Panc1 (cell line): Measurements from ENCODE around the gene NOTUM.

Experiments used
- POLR2AphosphoS5 ChIP-seq: IDR thresholded peaks from 2 replicates; pipeline ENCODE4 v1.6.1; 2012; ENCODE audit warnings: mild to moderate bottlenecking, low read depth, low read length, moderate library complexity
- SIN3A ChIP-seq: IDR thresholded peaks from 2 replicates; pipeline ENCODE4 v1.6.1; 2012; ENCODE audit warnings: low read depth, mild to moderate bottlenecking, low read length, moderate library complexity, borderline replicate concordance; ENCODE audit not compliant: insufficient read depth
- TF ChIP-seq, protein P1 (sequence below): fragments of 450-650 bp; IDR thresholded peaks from 2 replicates; pipeline ENCODE4 v1.5.1; 2017; ENCODE audit warnings: mild to moderate bottlenecking
- TF ChIP-seq, protein P2 (sequence below), 2 experiments: IDR thresholded peaks; 2 replicates each; pipeline ENCODE4 v1.6.1; 2011 to 2012; ENCODE audit warnings: low read depth in 2 of 2, control low read depth in 1 of 2, low read length in 1 of 2, mild to moderate bottlenecking in 1 of 2, moderate library complexity in 1 of 2; ENCODE audit not compliant: insufficient read depth in 1 of 2

DNA sequence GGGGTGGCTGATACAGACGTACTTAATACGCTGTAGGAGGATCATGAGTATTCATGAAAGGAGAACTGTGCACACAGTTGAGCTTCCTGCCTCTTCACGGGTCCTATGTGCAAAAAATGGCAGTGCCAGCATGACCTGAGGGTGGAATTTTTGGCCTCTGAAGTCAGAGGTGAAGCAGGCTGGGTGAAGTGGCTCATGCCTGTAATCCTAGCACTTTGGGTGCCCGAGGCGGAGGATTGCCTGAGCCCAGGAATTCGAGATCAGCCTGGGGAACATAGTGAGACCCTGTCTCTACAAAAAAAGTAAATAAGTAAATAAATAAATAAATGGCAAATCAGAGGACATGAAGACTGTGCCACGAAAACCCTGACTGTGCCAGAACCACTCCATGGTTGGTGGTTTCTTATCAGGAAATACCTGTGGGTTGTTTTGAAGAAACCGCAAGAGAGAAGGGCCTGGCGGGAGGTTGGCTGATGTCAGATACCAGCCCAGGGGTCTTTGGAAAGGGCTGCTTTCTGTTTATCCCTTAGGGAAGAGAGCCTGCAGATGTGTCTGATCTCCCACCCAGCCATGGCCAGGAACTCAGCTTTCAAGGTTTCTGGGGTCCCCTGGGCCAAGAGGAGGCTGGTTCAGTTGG is 19.8 kb upstream of the NOTUM start:
- TF ChIP-seq, protein P1, sequence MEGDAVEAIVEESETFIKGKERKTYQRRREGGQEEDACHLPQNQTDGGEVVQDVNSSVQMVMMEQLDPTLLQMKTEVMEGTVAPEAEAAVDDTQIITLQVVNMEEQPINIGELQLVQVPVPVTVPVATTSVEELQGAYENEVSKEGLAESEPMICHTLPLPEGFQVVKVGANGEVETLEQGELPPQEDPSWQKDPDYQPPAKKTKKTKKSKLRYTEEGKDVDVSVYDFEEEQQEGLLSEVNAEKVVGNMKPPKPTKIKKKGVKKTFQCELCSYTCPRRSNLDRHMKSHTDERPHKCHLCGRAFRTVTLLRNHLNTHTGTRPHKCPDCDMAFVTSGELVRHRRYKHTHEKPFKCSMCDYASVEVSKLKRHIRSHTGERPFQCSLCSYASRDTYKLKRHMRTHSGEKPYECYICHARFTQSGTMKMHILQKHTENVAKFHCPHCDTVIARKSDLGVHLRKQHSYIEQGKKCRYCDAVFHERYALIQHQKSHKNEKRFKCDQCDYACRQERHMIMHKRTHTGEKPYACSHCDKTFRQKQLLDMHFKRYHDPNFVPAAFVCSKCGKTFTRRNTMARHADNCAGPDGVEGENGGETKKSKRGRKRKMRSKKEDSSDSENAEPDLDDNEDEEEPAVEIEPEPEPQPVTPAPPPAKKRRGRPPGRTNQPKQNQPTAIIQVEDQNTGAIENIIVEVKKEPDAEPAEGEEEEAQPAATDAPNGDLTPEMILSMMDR = no peak
- TF ChIP-seq POLR2AphosphoS5 (no peak), SIN3A (no peak)
- TF ChIP-seq, protein P2, sequence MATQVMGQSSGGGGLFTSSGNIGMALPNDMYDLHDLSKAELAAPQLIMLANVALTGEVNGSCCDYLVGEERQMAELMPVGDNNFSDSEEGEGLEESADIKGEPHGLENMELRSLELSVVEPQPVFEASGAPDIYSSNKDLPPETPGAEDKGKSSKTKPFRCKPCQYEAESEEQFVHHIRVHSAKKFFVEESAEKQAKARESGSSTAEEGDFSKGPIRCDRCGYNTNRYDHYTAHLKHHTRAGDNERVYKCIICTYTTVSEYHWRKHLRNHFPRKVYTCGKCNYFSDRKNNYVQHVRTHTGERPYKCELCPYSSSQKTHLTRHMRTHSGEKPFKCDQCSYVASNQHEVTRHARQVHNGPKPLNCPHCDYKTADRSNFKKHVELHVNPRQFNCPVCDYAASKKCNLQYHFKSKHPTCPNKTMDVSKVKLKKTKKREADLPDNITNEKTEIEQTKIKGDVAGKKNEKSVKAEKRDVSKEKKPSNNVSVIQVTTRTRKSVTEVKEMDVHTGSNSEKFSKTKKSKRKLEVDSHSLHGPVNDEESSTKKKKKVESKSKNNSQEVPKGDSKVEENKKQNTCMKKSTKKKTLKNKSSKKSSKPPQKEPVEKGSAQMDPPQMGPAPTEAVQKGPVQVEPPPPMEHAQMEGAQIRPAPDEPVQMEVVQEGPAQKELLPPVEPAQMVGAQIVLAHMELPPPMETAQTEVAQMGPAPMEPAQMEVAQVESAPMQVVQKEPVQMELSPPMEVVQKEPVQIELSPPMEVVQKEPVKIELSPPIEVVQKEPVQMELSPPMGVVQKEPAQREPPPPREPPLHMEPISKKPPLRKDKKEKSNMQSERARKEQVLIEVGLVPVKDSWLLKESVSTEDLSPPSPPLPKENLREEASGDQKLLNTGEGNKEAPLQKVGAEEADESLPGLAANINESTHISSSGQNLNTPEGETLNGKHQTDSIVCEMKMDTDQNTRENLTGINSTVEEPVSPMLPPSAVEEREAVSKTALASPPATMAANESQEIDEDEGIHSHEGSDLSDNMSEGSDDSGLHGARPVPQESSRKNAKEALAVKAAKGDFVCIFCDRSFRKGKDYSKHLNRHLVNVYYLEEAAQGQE (IDR thresholded peaks at IDR 0.05; ENCODE audit: insufficient read depth in 1 of 2, low read depth in 2 of 2, low read length in 1 of 2) = no peak
